Karpas-422 (cell line): Measurements from ENCODE around the gene EIF5A2. TPM values are rescaled to one million over a fixed set of nuclear protein-coding genes. Genes with fewer than 3 reads are reported as not detected.
"Not testable (repeated sequence)": the region's sequence is repeated elsewhere in the genome, so short reads cannot be mapped to it uniquely, and the experiment has no call there.

Experiments used
- DNase-seq: peaks from one replicate; pipeline ENCODE4 v3.0.0-alpha.2; 2015
- H2AFZ ChIP-seq: fragments of 200-600 bp; sonication (generic); 2 replicates; pipeline ENCODE4 v1.6.1; 2014; ENCODE audit warnings: antibody characterized with exemption, low read length, mixed read lengths
- H3K27ac ChIP-seq: fragments of 200-600 bp; sonication (generic); 2 replicates; pipeline ENCODE4 v1.5.1; 2014; ENCODE audit warnings: mild to moderate bottlenecking, low read length, moderate library complexity
- H3K27me3 ChIP-seq: fragments of 200-600 bp; sonication (generic); 2 replicates; pipeline ENCODE4 v1.6.1; 2014; ENCODE audit warnings: low read length, mixed read lengths
- H3K36me3 ChIP-seq: fragments of 200-600 bp; sonication (generic); 2 replicates; pipeline ENCODE4 v1.6.1; 2014; ENCODE audit warnings: low read length, mixed read lengths; ENCODE audit not compliant: insufficient read depth
- H3K4me1 ChIP-seq: fragments of 200-600 bp; sonication (generic); 2 replicates; pipeline ENCODE4 v1.6.1; 2014; ENCODE audit warnings: mild to moderate bottlenecking, low read length, mixed read lengths
- H3K4me2 ChIP-seq: fragments of 200-600 bp; sonication (generic); 2 replicates; pipeline ENCODE4 v1.6.1; 2014; ENCODE audit warnings: low read length, low read depth, mild to moderate bottlenecking; ENCODE audit not compliant: poor library complexity, severe bottlenecking
- H3K4me3 ChIP-seq: fragments of 200-600 bp; sonication (generic); 2 replicates; pipeline ENCODE4 v1.5.1; 2014; ENCODE audit warnings: mild to moderate bottlenecking, antibody characterized with exemption, low read length, mixed read lengths
- H3K79me2 ChIP-seq: fragments of 200-600 bp; sonication (generic); 2 replicates; pipeline ENCODE4 v1.6.1; 2014; ENCODE audit warnings: mild to moderate bottlenecking, low read length, mixed read lengths
- H3K9ac ChIP-seq: fragments of 200-600 bp; sonication (generic); 2 replicates; pipeline ENCODE4 v1.6.0; 2014; ENCODE audit warnings: low read length
- H3K9me2 ChIP-seq: fragments of 200-600 bp; sonication (generic), shearing (Covaris generic); replicated peaks from 2 replicates; pipeline ENCODE4 v1.6.0; 2014; ENCODE audit warnings: mild to moderate bottlenecking, low read length, moderate library complexity; ENCODE audit not compliant: insufficient read depth
- H3K9me3 ChIP-seq: fragments of 300-700, 200-600 bp; sonication (generic); 2 replicates; pipeline ENCODE4 v1.6.1; 2014; ENCODE audit warnings: low read length, mixed read lengths
- H4K20me1 ChIP-seq: fragments of 200-600 bp; sonication (generic); 2 replicates; pipeline ENCODE4 v1.6.1; 2014; ENCODE audit warnings: mild to moderate bottlenecking, antibody characterized with exemption, low read length, low read depth; ENCODE audit not compliant: insufficient read depth
- total RNA-seq: library from RNA; depleted of rRNA; stranded (reverse); fragments of >200 nt; shearing (Covaris generic); gene quantifications from 2 replicates; pipeline ENCODE4 v1.2.3, GENCODE V29; 2014; ENCODE audit warnings: low replicate concordance

Gene EIF5A2
- total RNA-seq, 1 experiment from 2014 or later: 10.5 TPM

GRCh38 chr3:170907637-170908234 lies 701 bp downstream of the EIF5A2 start:
- no peaks in the 10 kb centered on the region for H3K79me2 ChIP-seq
- no peak overlapping the region for H3K27ac ChIP-seq
- H3K4me3 ChIP-seq: peak overlapping the region; percentile 68
- no peak for DNase-seq
- H3K9me3 ChIP-seq: no peaks in the 10 kb centered on the region
- H4K20me1 ChIP-seq: no peaks in the 10 kb centered on the region
- H3K4me2 ChIP-seq: peak overlapping the region; percentile 74
- peak overlapping the region; percentile 71 for H3K9ac ChIP-seq
- H3K36me3 ChIP-seq: no peaks in the 10 kb centered on the region
- H2AFZ ChIP-seq: no peak overlapping the region
- peaks cover 15% of the 10 kb centered on the region for H3K4me1 ChIP-seq
- no peaks in the 10 kb centered on the region for H3K27me3 ChIP-seq
- no peaks in the 10 kb centered on the region for H3K9me2 ChIP-seq

- Histone ChIP-seq H3K4me3 (no peak overlapping the region), H3K27me3 (no peaks in the 10 kb centered on the region), H3K9me2 (no peaks in the 10 kb centered on the region), H2AFZ (no peak overlapping the region), H3K27ac (no peak overlapping the region), H3K4me2 (no peak overlapping the region), H3K36me3 (no peaks in the 10 kb centered on the region), H3K4me1 (peaks cover 15% of the 10 kb centered on the region), H3K79me2 (no peaks in the 10 kb centered on the region), H3K9me3 (no peaks in the 10 kb centered on the region), H4K20me1 (no peaks in the 10 kb centered on the region), H3K9ac (no peak overlapping the region)
- no peak for DNase-seq
Measured at GRCh38 chr3:170905862-170906261, 2.6 kb downstream of the EIF5A2 start.

GRCh38 chr3:170903123-170903522 lies 5.3 kb downstream of the EIF5A2 start:
- H2AFZ ChIP-seq: no peak overlapping the region
- H3K9me2 ChIP-seq: no peaks in the 10 kb centered on the region
- no peak overlapping the region for H3K9ac ChIP-seq
- no peak overlapping the region for H3K27ac ChIP-seq
- H3K4me2 ChIP-seq: no peak overlapping the region
- peaks cover 15% of the 10 kb centered on the region for H3K4me1 ChIP-seq
- no peaks in the 10 kb centered on the region for H3K9me3 ChIP-seq
- H3K27me3 ChIP-seq: no peaks in the 10 kb centered on the region
- DNase-seq: no peak
- no peak overlapping the region for H3K4me3 ChIP-seq
- H3K79me2 ChIP-seq: no peaks in the 10 kb centered on the region
- no peaks in the 10 kb centered on the region for H3K36me3 ChIP-seq
- no peaks in the 10 kb centered on the region for H4K20me1 ChIP-seq

GRCh38 chr3:170899455-170899854 lies 9.0 kb downstream of the EIF5A2 start:
- Histone ChIP-seq H3K27me3 (no peaks in the 10 kb centered on the region), H4K20me1 (no peaks in the 10 kb centered on the region), H3K4me1 (no peaks in the 10 kb centered on the region), H3K79me2 (no peaks in the 10 kb centered on the region), H2AFZ (no peak overlapping the region), H3K4me2 (no peak overlapping the region), H3K27ac (no peak overlapping the region), H3K4me3 (no peak overlapping the region), H3K9ac (no peak overlapping the region), H3K36me3 (no peaks in the 10 kb centered on the region), H3K9me2 (no peaks in the 10 kb centered on the region), H3K9me3 (no peaks in the 10 kb centered on the region)
- DNase-seq: no peak

- Histone ChIP-seq H3K9ac (no peak overlapping the region), H3K27ac (no peak overlapping the region)
Measured at GRCh38 chr3:170897978-170898377, 10.5 kb downstream of the EIF5A2 start.

GRCh38 chr3:170897199-170897598 lies 11.2 kb downstream of the EIF5A2 start:
- H2AFZ ChIP-seq, H3K27ac ChIP-seq, H3K79me2 ChIP-seq, H4K20me1 ChIP-seq, H3K4me3 ChIP-seq, H3K9ac ChIP-seq, H3K9me2 ChIP-seq, H3K27me3 ChIP-seq, DNase-seq, H3K9me3 ChIP-seq, H3K4me2 ChIP-seq, H3K4me1 ChIP-seq, H3K36me3 ChIP-seq: not testable (repeated sequence)

More at GRCh38 chr3:170897978-170898377, 10.5 kb downstream of the EIF5A2 start:
- Histone ChIP-seq H3K4me1 (no peaks in the 10 kb centered on the region), H3K9me3 (no peaks in the 10 kb centered on the region), H3K36me3 (no peaks in the 10 kb centered on the region), H3K27me3 (no peaks in the 10 kb centered on the region), H2AFZ (no peak overlapping the region), H3K4me3 (no peak overlapping the region), H4K20me1 (no peaks in the 10 kb centered on the region), H3K4me2 (no peak overlapping the region), H3K9me2 (no peaks in the 10 kb centered on the region), H3K79me2 (no peaks in the 10 kb centered on the region)
- no peak for DNase-seq

- H3K9me2 ChIP-seq: no peaks in the 10 kb centered on the region
- DNase-seq: no peak
- no peak overlapping the region for H2AFZ ChIP-seq
Measured at GRCh38 chr3:170896781-170897180, 11.7 kb downstream of the EIF5A2 start.

GRCh38 chr3:170896333-170896732 lies 12.1 kb downstream of the EIF5A2 start:
- H3K36me3 ChIP-seq, H3K4me3 ChIP-seq, H3K4me2 ChIP-seq, DNase-seq, H3K9me3 ChIP-seq, H3K79me2 ChIP-seq, H3K27ac ChIP-seq, H3K9me2 ChIP-seq, H3K9ac ChIP-seq, H3K4me1 ChIP-seq, H3K27me3 ChIP-seq, H4K20me1 ChIP-seq, H2AFZ ChIP-seq: not testable (repeated sequence)

More at GRCh38 chr3:170896781-170897180, 11.7 kb downstream of the EIF5A2 start:
- no peak overlapping the region for H3K27ac ChIP-seq
- H3K4me1 ChIP-seq: no peaks in the 10 kb centered on the region
- no peak overlapping the region for H3K4me2 ChIP-seq
- no peaks in the 10 kb centered on the region for H3K27me3 ChIP-seq
- H3K4me3 ChIP-seq: no peak overlapping the region
- no peak overlapping the region for H3K9ac ChIP-seq
- no peaks in the 10 kb centered on the region for H3K9me3 ChIP-seq
- no peaks in the 10 kb centered on the region for H3K79me2 ChIP-seq
- no peaks in the 10 kb centered on the region for H3K36me3 ChIP-seq
- no peaks in the 10 kb centered on the region for H4K20me1 ChIP-seq
